PC-9 (cell line): ENCODE measurements around the gene ALG1. TPM values are rescaled to one million over a fixed set of nuclear protein-coding genes. Genes with fewer than 3 reads are reported as not detected.

Source experiments
- BruUV-seq: library from RNA; stranded (reverse); fragments of 400-500 nt; replicated peaks from 2 replicates; lab custom pipeline; 2021; lab: Mats Ljungman, UMichigan
- CTCF ChIA-PET: fragments of 300-600 bp; sonication (Branson Sonifier 250); formaldehyde crosslinking; loops from one replicate; lab custom pipeline; 2022; ENCODE audit warnings: antibody characterized with exemption; lab: Charles Lee
- POLR2A ChIA-PET: fragments of 300-600 bp; sonication (Branson Sonifier 250); formaldehyde crosslinking; loops from one replicate; lab custom pipeline; 2022; ENCODE audit warnings: antibody characterized with exemption; ENCODE audit not compliant: unreplicated experiment; lab: Charles Lee
- DNase-seq, 2 experiments: peaks; one replicate each; pipeline versions ENCODE4 v3.0.0 to v3.0.0-alpha.2; 2015 to 2022; ENCODE audit warnings: mixed read lengths in 1 of 2
- H2AFZ ChIP-seq: fragments of 200-600 bp; sonication (generic); 2 replicates; pipeline ENCODE4 v1.8.1; 2017; ENCODE audit warnings: antibody characterized with exemption
- H3F3A ChIP-seq: fragments of 200-600 bp; sonication (generic); 2 replicates; pipeline ENCODE4 v1.8.1; 2017; ENCODE audit warnings: antibody characterized with exemption, mild to moderate bottlenecking, low read depth; ENCODE audit not compliant: insufficient read depth
- H3K27ac ChIP-seq: fragments of 200-600 bp; sonication (generic); 2 replicates; pipeline ENCODE4 v1.6.1; 2016; ENCODE audit warnings: mixed run types
- H3K27me3 ChIP-seq: fragments of 200-600 bp; sonication (generic); 2 replicates; pipeline ENCODE4 v1.6.1; 2016; ENCODE audit warnings: low read depth, mixed run types; ENCODE audit not compliant: insufficient read depth
- H3K36me3 ChIP-seq: fragments of 200-600 bp; sonication (generic); 2 replicates; pipeline ENCODE4 v1.6.1; 2016; ENCODE audit warnings: low read depth, mixed run types
- H3K4me1 ChIP-seq: fragments of 200-600 bp; sonication (generic); replicated peaks from 2 replicates; pipeline ENCODE4 v1.6.1; 2016; ENCODE audit warnings: mixed run types; ENCODE audit not compliant: insufficient read depth
- H3K4me2 ChIP-seq: fragments of 200-600 bp; sonication (generic); 2 replicates; pipeline ENCODE4 v1.6.1; 2017; ENCODE audit warnings: mixed run types
- H3K4me3 ChIP-seq: fragments of 200-600 bp; sonication (generic); 2 replicates; pipeline ENCODE4 v1.6.1; 2016; ENCODE audit warnings: mixed run types
- H3K79me2 ChIP-seq: fragments of 200-600 bp; sonication (generic); 2 replicates; pipeline ENCODE4 v1.6.1; 2017; ENCODE audit warnings: low read depth, mixed run types
- H3K9me2 ChIP-seq: fragments of 200-600 bp; sonication (generic); 2 replicates; pipeline ENCODE4 v1.8.1; 2017; ENCODE audit warnings: mild to moderate bottlenecking; ENCODE audit not compliant: insufficient read depth
- H3K9me3 ChIP-seq: fragments of 200-600 bp; sonication (generic); 2 replicates; pipeline ENCODE4 v1.8.1; 2016; ENCODE audit warnings: low read depth; ENCODE audit not compliant: insufficient read depth
- H4K20me1 ChIP-seq: fragments of 200-600 bp; sonication (generic); 2 replicates; pipeline ENCODE4 v1.8.1; 2017; ENCODE audit not compliant: insufficient read depth
- CTCF ChIP-seq: fragments of 200-600 bp; sonication (generic); conservative IDR thresholded peaks from 2 replicates; pipeline ENCODE4 v1.6.1; 2017; ENCODE audit warnings: mixed run types, antibody characterized with exemption, mild to moderate bottlenecking, moderate library complexity
- EZH2 ChIP-seq: fragments of 200-600 bp; sonication (generic); IDR thresholded peaks from 2 replicates; pipeline ENCODE4 v1.8.0; 2017; ENCODE audit warnings: antibody characterized with exemption, low read depth
- intact Hi-C: fragments of 100-400 bp; cut with micrococcal nuclease; formaldehyde crosslinking; loops from one replicate; pipeline ENCODE4 v1.10.0; 2022; ENCODE audit not compliant: unreplicated experiment
- total RNA-seq: library from RNA; stranded (reverse); gene quantifications from 2 replicates; pipeline ENCODE4 v1.2.3, GENCODE V29; 2021

The ALG1 gene
- total RNA-seq, 1 experiment from 2014 or later: 37.3 TPM

DNA sequence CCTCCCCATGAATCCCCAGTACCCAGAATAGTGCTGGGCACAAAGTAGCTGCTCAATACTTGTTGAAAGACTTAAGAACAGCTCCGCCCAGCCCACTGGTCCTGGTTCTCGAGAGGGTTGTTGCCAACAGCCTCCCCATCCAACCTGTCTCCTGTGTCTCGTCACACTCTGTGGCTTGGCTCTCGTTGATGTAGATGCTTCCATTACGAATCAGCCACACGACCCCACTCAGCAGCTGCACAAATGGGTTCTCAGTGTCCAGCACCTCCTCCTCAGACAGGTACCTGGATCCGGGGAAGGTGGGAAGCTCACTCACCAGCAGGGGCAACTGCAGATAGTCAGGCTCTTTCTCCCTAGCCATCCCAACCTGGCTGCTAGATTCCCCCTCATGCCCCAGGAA is 40.0 kb upstream of the ALG1 start:
- no peak for DNase-seq
- ChIA-PET POLR2A (interaction anchor here (0.7 kb wide), 1 partner anchor 185 kb away, joined by 3 read pairs; no protein-coding TSS in a partner anchor), CTCF (no interaction called here)
- H3K4me3 ChIP-seq: no peak overlapping the region
- BruUV-seq: no TSS peak
- H3F3A ChIP-seq: no peaks in the 10 kb centered on the region
- no peaks in the 10 kb centered on the region for H3K27me3 ChIP-seq
- H2AFZ ChIP-seq: no peak overlapping the region
- no peak overlapping the region for H3K4me2 ChIP-seq
- no peak overlapping the region for H3K27ac ChIP-seq
- H3K79me2 ChIP-seq: 0 out of 2 replicates have a peak, but pooled peaks cover 3% of the 10 kb centered on the region
- no peaks in the 10 kb centered on the region for H3K36me3 ChIP-seq
- intact Hi-C loops: no loop called here
- no peaks in the 10 kb centered on the region for H4K20me1 ChIP-seq
- peaks cover 12% of the 10 kb centered on the region for H3K4me1 ChIP-seq
- TF ChIP-seq EZH2: no peak
- TF ChIP-seq CTCF: no peak
- H3K9me2 ChIP-seq: no peaks in the 10 kb centered on the region
- H3K9me3 ChIP-seq: no peaks in the 10 kb centered on the region

DNA sequence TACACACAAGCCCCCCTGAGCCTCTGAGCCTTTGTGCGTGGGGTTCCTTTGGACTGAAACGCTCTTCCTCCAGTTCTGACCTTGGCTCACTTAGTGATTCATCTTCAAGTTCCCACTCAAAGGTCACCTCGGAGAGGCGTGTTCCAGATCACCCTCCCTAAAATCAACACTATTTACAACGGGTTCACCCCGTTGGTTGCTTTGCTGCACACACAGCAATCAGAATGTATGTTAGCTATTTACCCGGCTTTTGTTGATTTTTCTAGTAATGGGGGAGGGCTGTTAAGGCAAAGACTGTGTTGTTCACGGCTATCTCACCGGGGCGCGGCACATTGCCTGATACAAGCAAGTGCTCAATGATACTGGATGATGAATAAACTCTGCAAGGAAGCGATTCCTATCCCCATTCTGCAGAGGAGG is 38.9 kb upstream of the ALG1 start:
- H3K9me2 ChIP-seq: no peaks in the 10 kb centered on the region
- H3K4me3 ChIP-seq: peak overlapping the region; percentile 59
- 0 out of 2 replicates have a peak, but pooled peaks cover 3% of the 10 kb centered on the region for H3K79me2 ChIP-seq
- H3K27me3 ChIP-seq: no peaks in the 10 kb centered on the region
- H3K36me3 ChIP-seq: no peaks in the 10 kb centered on the region
- H3K4me2 ChIP-seq: peak overlapping the region; percentile 76
- intact Hi-C loops: no loop called here
- ChIA-PET CTCF (no interaction called here), POLR2A (interaction anchor here (0.6 kb wide), 1 partner anchor 85 kb away, joined by 3 read pairs; no protein-coding TSS in a partner anchor)
- no peak overlapping the region for H3K27ac ChIP-seq
- no peaks in the 10 kb centered on the region for H3F3A ChIP-seq
- DNase-seq: no peak
- peaks cover 12% of the 10 kb centered on the region for H3K4me1 ChIP-seq
- BruUV-seq: TSS peak; percentile 52
- peak overlapping the region; percentile 93 for H2AFZ ChIP-seq
- TF ChIP-seq EZH2 (no peak), CTCF (no peak)
- H3K9me3 ChIP-seq: no peaks in the 10 kb centered on the region
- H4K20me1 ChIP-seq: no peaks in the 10 kb centered on the region

DNA sequence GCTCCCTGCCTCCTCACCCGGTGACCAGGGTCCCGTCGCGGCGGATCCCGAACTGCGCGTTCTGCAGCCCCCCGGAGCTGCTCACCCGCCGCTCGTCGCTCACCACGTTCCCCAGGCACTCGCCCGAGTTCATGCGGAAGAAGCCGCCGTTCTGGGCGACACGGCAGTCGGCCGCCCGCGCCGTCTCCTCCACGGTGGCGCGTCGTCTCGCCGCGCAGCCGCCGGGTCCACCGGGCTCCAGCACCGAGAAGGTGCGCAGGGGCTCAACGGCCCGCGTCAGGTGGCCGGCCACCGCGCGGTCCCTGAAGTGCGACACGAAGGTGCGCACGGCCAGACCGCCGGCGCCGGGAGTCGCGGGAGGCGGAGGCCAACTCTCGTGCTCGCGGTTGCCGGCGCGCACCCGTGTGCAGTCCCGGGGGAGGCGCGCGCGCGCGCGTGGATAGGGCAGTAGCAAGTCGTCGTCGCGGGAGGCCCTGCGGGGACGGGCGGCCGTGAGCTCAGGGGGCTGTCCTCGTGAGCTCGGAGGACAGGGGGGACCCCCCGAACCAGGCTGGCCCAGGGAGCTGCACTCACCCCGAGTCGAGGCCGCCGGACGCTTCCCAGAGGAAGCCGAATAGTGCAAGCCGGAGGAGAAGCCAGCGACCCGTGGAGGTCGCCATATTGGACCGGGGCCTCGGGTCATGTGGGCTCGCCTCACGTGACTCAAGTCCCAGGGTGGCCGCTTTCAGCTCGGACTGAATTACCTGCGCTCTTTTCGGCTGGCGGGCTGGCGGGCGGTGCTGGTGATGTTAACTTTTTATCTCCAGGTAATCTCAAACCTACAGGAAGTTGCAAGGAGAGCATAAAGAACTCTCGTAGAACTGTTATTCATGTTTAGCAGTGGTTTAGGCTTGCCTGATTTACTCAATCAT is 38.1 kb upstream of the ALG1 start, which contains the start of gene NAGPA:
NAGPA (minus strand) TSS at position 680 of the 911 bp plus-strand sequence; CDS start at position 659, 21 bp downstream.
- H4K20me1 ChIP-seq: no peaks in the 10 kb centered on the region
- no peak within 1 kb of the TSS for H3K27ac ChIP-seq
- H2AFZ ChIP-seq: peak within 1 kb of the TSS; percentile 93
- H3K4me3 ChIP-seq: peak within 1 kb of the TSS; percentile 59
- H3K36me3 ChIP-seq: no peaks in the 10 kb centered on the region
- CTCF ChIA-PET: no interaction called here
- H3F3A ChIP-seq: no peaks in the 10 kb centered on the region
- H3K79me2 ChIP-seq: 0 out of 2 replicates have a peak, but pooled peaks cover 3% of the 10 kb centered on the region
- H3K27me3 ChIP-seq: no peaks in the 10 kb centered on the region
- no peaks in the 10 kb centered on the region for H3K9me3 ChIP-seq
- peak within 1 kb of the TSS; percentile 76 for H3K4me2 ChIP-seq
- TF ChIP-seq CTCF (no peak), EZH2 (no peak)
- peak; percentile 63 to 85 for DNase-seq
- POLR2A ChIA-PET: interaction anchor here (0.6 to 0.7 kb wide), 3 partner anchors 12 to 300 kb away, joined by 4 to 13 read pairs (median 7); partner anchors contain the start of gene ANKS3
- intact Hi-C loops: no loop called here
- BruUV-seq: no TSS peak
- no peaks in the 10 kb centered on the region for H3K9me2 ChIP-seq
- H3K4me1 ChIP-seq: peaks cover 12% of the 10 kb centered on the region
